H1 (cell line): ENCODE data around the gene AP3S1. TPM values are rescaled to one million over a fixed set of nuclear protein-coding genes. Genes with fewer than 3 reads are reported as not detected.
A peak's percentile ranks its signal among the peaks of the same experiment; 100 is the strongest.

Experiments
- ASH2L ChIP-seq: fragments of 200-600, 300-600 bp; sonication (generic); IDR thresholded peaks from one replicate; pipeline ENCODE4 v1.7.1; 2017; ENCODE audit warnings: low read length
- CREB1 ChIP-seq: IDR thresholded peaks from 2 replicates; pipeline ENCODE4 v1.6.1; 2012; ENCODE audit warnings: inconsistent platforms
- EP300 ChIP-seq, 2 experiments: IDR thresholded peaks; 1 replicate in 1 of 2; 2 replicates in 1 of 2; pipeline ENCODE4 v1.6.1; 2011 to 2012; ENCODE audit warnings: low read depth in 2 of 2, low read length in 2 of 2, mild to moderate bottlenecking in 2 of 2, borderline replicate concordance in 1 of 2, inconsistent platforms in 1 of 2, moderate library complexity in 1 of 2
- EZH2 ChIP-seq: fragments of 200-600 bp; sonication (generic); IDR thresholded peaks from 2 replicates; pipeline ENCODE4 v1.7.1; 2012; ENCODE audit warnings: low read depth, mild to moderate bottlenecking, moderate library complexity, low read length, inconsistent platforms; ENCODE audit not compliant: severe bottlenecking
- HDAC2 ChIP-seq, 2 experiments: fragments of 300-600 bp in 1 of 2; sonication (generic) in 1 of 2; IDR thresholded peaks; 2 replicates each; pipeline ENCODE4 v1.6.1; 2011 to 2012; ENCODE audit warnings: low read depth in 2 of 2, low read length in 2 of 2, mild to moderate bottlenecking in 2 of 2, moderate library complexity in 2 of 2, borderline replicate concordance in 1 of 2, inconsistent platforms in 1 of 2
- JUND ChIP-seq: IDR thresholded peaks from 2 replicates; pipeline ENCODE4 v1.6.1; 2011; ENCODE audit warnings: mild to moderate bottlenecking, improper control_type of control experiment, low read length
- KDM1A ChIP-seq: fragments of 200-600, 300-600 bp; sonication (generic); IDR thresholded peaks from 2 replicates; pipeline ENCODE4 v1.7.1; 2016; ENCODE audit warnings: mild to moderate bottlenecking, low read length, borderline replicate concordance
- KDM4A ChIP-seq: IDR thresholded peaks from one replicate; pipeline ENCODE4 v1.7.1; 2012; ENCODE audit warnings: low read depth, mild to moderate bottlenecking, moderate library complexity, low read length, inconsistent platforms; ENCODE audit not compliant: severe bottlenecking
- NRF1 ChIP-seq: IDR thresholded peaks from 2 replicates; pipeline ENCODE4 v1.6.1; 2011; ENCODE audit warnings: mild to moderate bottlenecking, low read depth, low read length, improper control_type of control experiment
- PHF8 ChIP-seq: fragments of 200-600 bp; sonication (generic); conservative IDR thresholded peaks from 2 replicates; pipeline ENCODE4 v1.7.1; 2012; ENCODE audit warnings: low read depth, mild to moderate bottlenecking, inconsistent platforms, low read length, moderate library complexity
- POLR2A ChIP-seq, 2 experiments: IDR thresholded peaks; 1 replicate in 1 of 2; 2 replicates in 1 of 2; pipeline ENCODE4 v1.6.1; 2011; ENCODE audit warnings: low read depth in 2 of 2, low read length in 2 of 2, mild to moderate bottlenecking in 2 of 2; ENCODE audit errors: control extremely low read depth in 1 of 2
- RAD21 ChIP-seq, 2 experiments: IDR thresholded peaks in 1 of 2; conservative IDR thresholded peaks in 1 of 2; 2 replicates each; pipeline ENCODE4 v1.6.1; 2011; ENCODE audit warnings: low read depth in 2 of 2, low read length in 2 of 2, improper control_type of control experiment in 1 of 2, inconsistent platforms in 1 of 2, mild to moderate bottlenecking in 1 of 2, moderate library complexity in 1 of 2
- RXRA ChIP-seq: IDR thresholded peaks from 2 replicates; pipeline ENCODE4 v1.6.1; 2011; ENCODE audit warnings: low read depth, mild to moderate bottlenecking, low read length, moderate library complexity; ENCODE audit not compliant: insufficient read depth
- SIX5 ChIP-seq: IDR thresholded peaks from 2 replicates; pipeline ENCODE4 v1.6.1; 2011; ENCODE audit warnings: mild to moderate bottlenecking, low read depth, low read length
- SP1 ChIP-seq: IDR thresholded peaks from 2 replicates; pipeline ENCODE4 v1.6.1; 2011; ENCODE audit warnings: low read depth, low read length
- SP2 ChIP-seq: IDR thresholded peaks from 2 replicates; pipeline ENCODE4 v1.6.1; 2012; ENCODE audit warnings: mild to moderate bottlenecking, low read length, inconsistent platforms
- TAF1 ChIP-seq: IDR thresholded peaks from 2 replicates; pipeline ENCODE4 v1.6.1; 2011; ENCODE audit warnings: mild to moderate bottlenecking, low read depth, low read length
- TAF7 ChIP-seq: optimal IDR thresholded peaks from 2 replicates; pipeline ENCODE3; 2011; ENCODE audit warnings: low read depth, mild to moderate bottlenecking, inconsistent platforms, low read length, moderate library complexity, borderline replicate concordance
- TBP ChIP-seq: IDR thresholded peaks from 2 replicates; pipeline ENCODE4 v1.6.1; 2011; ENCODE audit warnings: low read depth, low read length, improper control_type of control experiment
- TCF12 ChIP-seq: IDR thresholded peaks from 2 replicates; pipeline ENCODE4 v1.6.1; 2011; ENCODE audit warnings: low read depth, mild to moderate bottlenecking, low read length
- polyA plus RNA-seq, 7 experiments: library from polyadenylated mRNA; depleted of rRNA in 3 of 7; stranded (reverse) in 5 of 7; unstranded in 2 of 7; fragments of >200 nt in 5 of 7; fragments of 200-250 nt in 2 of 7; gene quantifications; 1 replicate in 5 of 7; 2 replicates in 1 of 7; 4 replicates in 1 of 7; pipeline versions ENCODE4 v1.2.1 to v1.2.3, GENCODE V29; 2011 to 2013; ENCODE audit warnings: missing spikeins in 2 of 7, mixed read lengths in 2 of 7
- total RNA-seq: library from RNA; stranded (reverse); fragmentation: NEBNext Ultra II Directional; extraction: Animal tissue kit (Norgen Biotek cat#: 25700); gene quantifications from 2 replicates; pipeline ENCODE4 v1.2.1, GENCODE V29; 2021
- TF ChIP-seq, protein P1 (sequence below): IDR thresholded peaks from 2 replicates; pipeline ENCODE4 v1.6.1; 2011; ENCODE audit warnings: low read length, improper control_type of control experiment

Gene AP3S1
- total and polyA plus RNA-seq, 2 of the 8 experiments (the other 6 are each of a cell fraction or from before 2014, with no cell fraction given): 26.6 to 72.7 TPM

DNA sequence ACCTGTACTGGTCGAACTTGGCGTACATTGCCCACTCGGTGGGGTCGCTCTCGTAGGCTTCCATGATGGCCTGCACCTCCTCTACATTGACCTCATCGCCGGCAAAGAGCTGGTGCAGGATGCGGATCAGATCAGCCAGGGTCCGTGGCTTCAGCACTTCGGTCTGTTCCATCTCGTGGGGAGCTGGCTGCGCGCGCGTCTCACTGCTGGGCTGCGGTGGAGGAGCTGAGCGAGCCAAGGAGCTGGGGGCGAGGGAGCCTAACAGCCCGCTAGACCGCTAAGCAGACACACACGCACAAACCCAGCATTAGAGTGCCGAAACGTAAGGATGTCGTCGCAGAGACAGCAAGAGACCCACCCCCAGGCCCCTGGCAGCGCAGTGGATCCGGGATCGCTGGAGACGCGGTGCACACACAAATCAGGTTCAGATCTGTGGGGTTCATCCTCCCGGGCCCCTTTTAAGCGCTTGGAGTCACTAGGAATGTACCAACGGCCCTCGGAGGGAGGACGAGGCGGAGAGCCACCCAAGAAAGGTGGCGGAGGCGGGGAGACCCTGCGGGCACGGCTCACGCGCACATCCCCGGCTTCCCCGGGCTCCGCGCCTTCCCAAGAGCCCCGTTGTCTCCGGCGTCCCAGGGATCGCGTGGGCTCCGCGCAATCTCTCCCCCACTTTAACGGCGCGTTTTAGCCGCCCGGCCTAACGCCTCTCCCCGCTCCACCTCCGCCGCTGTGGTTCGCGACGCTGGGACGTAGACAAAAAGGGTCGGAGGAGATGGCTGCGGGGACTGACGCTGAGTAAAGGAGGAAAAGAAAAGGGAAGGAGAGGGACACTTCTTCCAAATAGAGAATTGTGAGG is 25.3 kb upstream of the AP3S1 start, which contains the start of gene CDO1 (continued):
- TF ChIP-seq HDAC2 (IDR thresholded peaks at IDR 0.05; ENCODE audit: borderline replicate concordance in 1 of 2, low read depth in 2 of 2, low read length in 2 of 2) (no peak; a peak in 1 of 4 replicates), TAF1 (peak; percentile 92), JUND (peak; percentile 82), NRF1 (no peak), SP2 (no peak), ASH2L (peak; percentile 84), TBP (peak; percentile 89), CREB1 (peak; percentile 79), PHF8 (peak; percentile 63; the same call in 1 of the 2 replicates), TCF12 (0 out of 2 replicates have a peak, but pooled peaks have one; percentile 27), TAF7 (peak; percentile 46), POLR2A (IDR thresholded peaks at IDR 0.05; ENCODE audit: control extremely low read depth in 1 of 2, low read depth in 2 of 2, low read length in 2 of 2) (peak; percentile 86 to 89), SP1 (0 out of 2 replicates have a peak, but pooled peaks have one; percentile 27), KDM4A (peak; percentile 95), RXRA (no peak), KDM1A (no peak), EZH2 (peak; percentile 28), RAD21 (IDR thresholded peaks at IDR 0.05 in 1 of 2, conservative IDR thresholded peaks at IDR 0.05 in 1 of 2; ENCODE audit: low read depth in 2 of 2, low read length in 2 of 2) (no peak), SIX5 (no peak), EP300 (IDR thresholded peaks at IDR 0.05; ENCODE audit: borderline replicate concordance in 1 of 2, low read depth in 2 of 2, low read length in 2 of 2) (peak in 1 of 2 experiments; percentile 89; a peak in 1 of 3 replicates)
- TF ChIP-seq, protein P1, sequence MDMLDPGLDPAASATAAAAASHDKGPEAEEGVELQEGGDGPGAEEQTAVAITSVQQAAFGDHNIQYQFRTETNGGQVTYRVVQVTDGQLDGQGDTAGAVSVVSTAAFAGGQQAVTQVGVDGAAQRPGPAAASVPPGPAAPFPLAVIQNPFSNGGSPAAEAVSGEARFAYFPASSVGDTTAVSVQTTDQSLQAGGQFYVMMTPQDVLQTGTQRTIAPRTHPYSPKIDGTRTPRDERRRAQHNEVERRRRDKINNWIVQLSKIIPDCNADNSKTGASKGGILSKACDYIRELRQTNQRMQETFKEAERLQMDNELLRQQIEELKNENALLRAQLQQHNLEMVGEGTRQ: no peak
